ENCODE measurements around the gene NLGN3.

Gene NLGN3

DNA sequence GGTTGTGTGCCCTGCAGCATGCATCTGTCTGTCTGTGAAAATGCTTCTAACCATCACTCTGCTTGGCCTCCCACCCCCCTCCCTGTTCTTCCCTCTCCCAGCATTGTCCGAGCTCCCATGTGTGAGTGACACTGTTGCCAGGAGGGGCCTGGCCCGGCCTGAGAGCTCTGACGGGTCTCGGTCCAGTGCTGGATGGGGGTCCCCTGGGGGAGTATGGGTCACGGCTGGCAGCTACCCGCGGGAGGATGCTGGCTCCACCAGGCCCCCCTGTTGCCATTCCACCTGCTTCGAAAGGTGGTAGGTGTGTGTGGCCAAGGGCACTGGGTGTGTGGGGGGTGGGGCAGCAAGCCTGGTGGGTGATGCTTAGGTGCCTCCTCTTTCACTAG lies 3.6 kb downstream of the NLGN3 start:
- no peak overlapping the region for H3K27ac Mint-ChIP-seq
- H3K4me3 Mint-ChIP-seq = no peak overlapping the region
- ATAC-seq = no peak
- H3K9me3 Mint-ChIP-seq = no peaks in the 10 kb centered on the region
- H3K27me3 Mint-ChIP-seq = no peaks in the 10 kb centered on the region
- peaks cover 20% of the 10 kb centered on the region for H3K4me1 Mint-ChIP-seq
- DNase-seq = no peak

DNA sequence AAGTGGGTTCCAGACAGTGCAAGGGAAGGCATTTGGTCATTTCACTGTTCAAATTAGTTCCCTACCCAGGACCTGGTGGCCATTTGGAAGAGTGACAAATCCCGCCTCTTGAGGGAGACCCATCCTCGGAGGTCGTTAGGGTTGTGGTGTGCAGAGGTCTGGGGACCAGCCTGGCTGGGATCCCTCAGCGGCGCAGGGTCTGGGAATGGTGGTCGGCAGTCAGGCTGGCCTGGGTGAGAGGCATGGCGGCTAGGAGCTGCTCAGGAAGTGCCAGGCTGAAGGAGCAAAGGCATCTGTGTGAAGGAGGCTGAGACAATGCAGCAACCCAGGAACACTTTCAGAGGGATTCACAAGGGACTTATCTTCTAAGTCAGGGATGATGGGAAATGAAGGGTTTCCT lies 6.7 kb downstream of the NLGN3 start:
- H3K4me3 Mint-ChIP-seq = no peak overlapping the region
- peaks cover 4% of the 10 kb centered on the region for H3K4me1 Mint-ChIP-seq
- ATAC-seq (no peak), DNase-seq (no peak)
- no peaks in the 10 kb centered on the region for H3K9me3 Mint-ChIP-seq
- no peaks in the 10 kb centered on the region for H3K27me3 Mint-ChIP-seq
- H3K27ac Mint-ChIP-seq = no peak overlapping the region

DNA sequence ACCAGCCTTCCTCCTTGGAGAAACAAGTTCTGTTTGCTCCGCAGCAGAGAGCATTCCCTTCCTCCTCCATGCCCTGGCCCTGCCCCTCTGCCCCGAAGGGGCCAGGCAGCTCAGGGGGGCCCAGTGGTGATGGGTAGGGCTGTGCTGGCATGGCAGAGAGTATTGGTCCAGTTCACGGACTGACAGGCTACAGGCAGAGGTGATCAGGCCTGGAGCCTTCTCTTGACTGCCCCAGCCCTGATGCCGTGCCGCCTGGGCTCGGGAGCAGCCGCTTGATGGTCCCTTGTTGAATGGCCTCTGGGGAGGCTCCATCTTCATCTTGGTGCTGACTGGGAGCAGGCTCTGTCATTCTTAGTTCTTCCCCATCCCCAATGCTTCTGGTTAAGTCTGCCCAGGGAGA lies 9.6 kb downstream of the NLGN3 start:
- no peak overlapping the region for H3K27ac Mint-ChIP-seq
- no peaks in the 10 kb centered on the region for H3K27me3 Mint-ChIP-seq
- H3K9me3 Mint-ChIP-seq = no peaks in the 10 kb centered on the region
- DNase-seq (no peak), ATAC-seq (no peak)
- no peak overlapping the region for H3K4me3 Mint-ChIP-seq
- peaks cover 6% of the 10 kb centered on the region for H3K4me1 Mint-ChIP-seq

DNA sequence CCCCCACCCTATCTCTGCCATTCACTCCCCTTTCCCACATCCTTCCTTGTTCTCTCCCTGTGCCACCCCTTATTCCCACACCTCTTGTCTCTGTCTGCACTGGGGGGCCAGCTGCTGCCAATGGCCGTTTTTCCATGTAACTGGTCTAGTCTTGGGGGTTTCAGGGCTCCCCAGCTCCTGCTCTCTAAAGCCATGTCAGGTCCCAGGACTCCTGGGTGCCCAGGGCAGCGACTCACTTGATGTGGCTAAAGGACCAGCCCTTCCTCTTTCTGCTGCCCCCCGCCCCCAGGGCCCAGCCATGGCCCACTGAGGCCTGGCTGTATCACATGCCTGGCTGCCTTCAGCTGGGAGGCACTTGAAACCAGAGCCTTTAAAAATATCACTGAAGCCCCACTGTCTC lies 10.0 kb downstream of the NLGN3 start:
- Mint-ChIP-seq H3K4me1 (peaks cover 10% of the 10 kb centered on the region), H3K9me3 (no peaks in the 10 kb centered on the region), H3K27ac (peak overlapping the region; percentile 31 to 88), H3K27me3 (no peaks in the 10 kb centered on the region), H3K4me3 (no peak overlapping the region)
- DNase-seq = no peak
- ATAC-seq = no peak

DNA sequence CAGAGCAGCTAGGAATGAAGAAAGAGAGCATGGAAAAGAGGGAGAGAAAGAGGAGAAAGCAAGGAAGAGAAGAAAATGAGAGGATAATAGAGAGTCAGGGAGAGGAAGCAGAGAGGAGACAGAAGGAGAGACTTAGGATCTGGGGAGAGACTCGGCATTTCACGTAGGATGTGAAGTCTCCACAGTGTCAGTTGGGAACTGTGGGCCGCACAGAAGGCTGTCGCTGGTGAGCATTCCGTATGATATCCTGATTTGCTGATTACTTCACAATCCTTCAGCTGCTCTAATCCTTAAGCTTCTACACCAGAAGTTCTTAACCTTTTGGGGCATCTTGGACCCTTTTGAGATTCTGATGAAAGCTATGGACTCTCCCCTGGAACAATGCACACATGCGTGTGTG lies 14.0 kb downstream of the NLGN3 start:
- H3K9me3 Mint-ChIP-seq = no peaks in the 10 kb centered on the region
- no peak overlapping the region for H3K4me3 Mint-ChIP-seq
- ATAC-seq (no peak), DNase-seq (no peak)
- no peaks in the 10 kb centered on the region for H3K27me3 Mint-ChIP-seq
- H3K27ac Mint-ChIP-seq = no peak overlapping the region
- peaks cover 10% of the 10 kb centered on the region for H3K4me1 Mint-ChIP-seq

DNA sequence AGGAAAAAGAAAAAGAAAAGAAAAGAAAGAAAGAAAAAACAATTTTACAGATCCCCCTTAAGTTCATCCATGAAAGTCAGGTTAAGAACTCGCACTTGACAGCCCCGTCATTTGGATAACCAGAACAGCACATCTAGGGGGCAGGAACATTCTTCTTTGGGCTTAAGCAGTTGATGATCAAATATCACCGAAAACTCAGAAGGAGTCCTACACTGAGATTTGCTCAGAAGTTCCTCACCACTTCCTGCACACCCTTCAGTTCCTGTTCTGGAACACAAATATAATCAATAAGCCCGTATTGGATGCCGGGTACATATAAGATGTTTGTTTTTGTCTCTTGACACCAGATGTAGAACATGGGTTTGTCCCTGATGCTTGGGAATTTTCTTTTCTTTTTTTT lies 14.7 kb downstream of the NLGN3 start:
- no peaks in the 10 kb centered on the region for H3K9me3 Mint-ChIP-seq
- no peak for DNase-seq
- no peaks in the 10 kb centered on the region for H3K27me3 Mint-ChIP-seq
- H3K4me1 Mint-ChIP-seq = peaks cover 10% of the 10 kb centered on the region
- H3K27ac Mint-ChIP-seq = no peak overlapping the region
- no peak for ATAC-seq
- no peak overlapping the region for H3K4me3 Mint-ChIP-seq

DNA sequence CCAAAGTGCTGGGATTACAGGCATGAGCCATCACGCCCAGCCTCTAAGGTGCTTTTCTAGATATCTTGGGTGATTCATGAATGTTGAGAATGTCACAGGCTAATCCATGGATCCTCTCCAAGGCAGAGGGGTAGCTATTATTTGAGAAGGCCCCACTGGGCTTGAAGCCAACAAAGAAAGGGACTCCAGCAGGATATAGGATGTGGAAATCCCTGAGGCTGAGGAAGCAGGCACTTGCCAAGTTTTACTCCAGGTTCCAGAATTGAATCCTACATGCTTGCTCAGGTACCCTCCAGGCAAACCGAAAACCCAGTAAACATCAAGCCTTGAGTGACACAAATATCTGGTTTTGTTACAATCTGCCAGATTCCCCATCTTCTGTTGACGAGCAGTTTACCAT lies 15.8 kb downstream of the NLGN3 start:
- ATAC-seq = no peak
- H3K4me1 Mint-ChIP-seq = peaks cover 10% of the 10 kb centered on the region
- H3K9me3 Mint-ChIP-seq = no peaks in the 10 kb centered on the region
- DNase-seq = no peak
- H3K4me3 Mint-ChIP-seq = no peak overlapping the region
- no peaks in the 10 kb centered on the region for H3K27me3 Mint-ChIP-seq
- H3K27ac Mint-ChIP-seq = no peak overlapping the region

DNA sequence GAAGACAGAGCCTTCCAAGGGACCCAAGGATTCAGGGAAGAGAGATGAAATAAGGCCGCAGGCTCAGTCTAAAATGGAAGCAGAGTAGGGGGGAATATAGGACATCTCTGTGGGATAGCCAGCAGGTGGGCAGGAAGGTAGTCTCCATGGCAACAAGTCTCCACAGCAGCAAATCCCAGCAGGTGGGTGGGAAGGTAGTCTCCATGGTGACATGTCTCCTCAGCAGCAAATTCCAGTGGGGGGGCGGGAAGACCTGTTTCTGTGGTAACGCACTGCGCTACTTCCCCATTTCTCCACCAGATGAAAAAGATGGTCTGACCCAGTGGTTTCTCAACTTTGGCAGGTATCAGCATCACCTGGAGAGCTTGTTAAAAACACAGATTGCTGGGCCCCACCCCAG lies 18.3 kb downstream of the NLGN3 start:
- ATAC-seq (no peak), DNase-seq (no peak)
- Mint-ChIP-seq H3K27me3 (no peaks in the 10 kb centered on the region), H3K4me1 (peaks cover 10% of the 10 kb centered on the region), H3K9me3 (no peaks in the 10 kb centered on the region), H3K27ac (no peak overlapping the region), H3K4me3 (no peak overlapping the region)

DNA sequence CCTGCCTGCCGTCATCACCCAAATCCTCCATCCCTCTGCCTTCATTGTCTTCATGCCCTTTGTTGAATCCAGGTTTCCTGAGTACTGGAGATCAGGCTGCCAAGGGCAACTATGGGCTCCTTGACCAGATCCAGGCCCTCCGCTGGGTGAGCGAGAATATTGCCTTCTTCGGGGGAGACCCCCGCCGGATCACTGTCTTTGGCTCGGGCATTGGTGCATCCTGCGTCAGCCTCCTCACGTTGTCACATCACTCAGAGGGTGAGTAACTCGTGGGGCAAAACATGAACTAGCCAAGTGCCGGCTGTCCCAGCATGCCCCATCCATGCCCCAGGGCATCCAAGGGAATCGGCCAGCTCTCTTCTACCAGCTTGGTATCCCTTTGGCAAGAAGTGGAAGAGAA lies 19.4 kb downstream of the NLGN3 start:
- H3K27me3 Mint-ChIP-seq = no peaks in the 10 kb centered on the region
- no peak overlapping the region for H3K4me3 Mint-ChIP-seq
- no peak for ATAC-seq
- H3K9me3 Mint-ChIP-seq = no peaks in the 10 kb centered on the region
- H3K27ac Mint-ChIP-seq = no peak overlapping the region
- peaks cover 5% of the 10 kb centered on the region for H3K4me1 Mint-ChIP-seq
- no peak for DNase-seq

DNA sequence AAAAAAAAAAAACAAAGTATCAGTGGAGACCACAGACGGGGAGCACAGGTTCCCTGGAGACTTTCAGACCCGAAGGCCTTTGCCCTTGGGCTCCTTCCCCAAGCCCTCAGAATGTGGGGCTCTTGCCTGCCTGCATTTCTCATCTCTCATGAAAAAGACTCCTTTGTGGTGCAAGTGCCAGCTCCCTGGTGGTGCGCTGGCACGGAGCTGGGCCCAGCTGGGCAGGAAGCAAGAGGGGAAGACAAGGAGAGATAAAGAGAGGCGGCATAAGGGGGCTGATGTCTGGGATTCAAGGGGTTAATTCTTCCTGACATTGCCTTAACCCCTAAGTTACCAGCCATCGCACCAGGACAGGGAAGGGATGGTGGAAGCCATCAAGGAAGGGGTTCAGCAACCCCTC lies 21.8 kb downstream of the NLGN3 start:
- H3K27ac Mint-ChIP-seq = no peak overlapping the region
- H3K4me3 Mint-ChIP-seq = no peak overlapping the region
- H3K9me3 Mint-ChIP-seq = no peaks in the 10 kb centered on the region
- ATAC-seq (no peak), DNase-seq (no peak)
- no peaks in the 10 kb centered on the region for H3K27me3 Mint-ChIP-seq
- H3K4me1 Mint-ChIP-seq = peaks cover 4% of the 10 kb centered on the region

DNA sequence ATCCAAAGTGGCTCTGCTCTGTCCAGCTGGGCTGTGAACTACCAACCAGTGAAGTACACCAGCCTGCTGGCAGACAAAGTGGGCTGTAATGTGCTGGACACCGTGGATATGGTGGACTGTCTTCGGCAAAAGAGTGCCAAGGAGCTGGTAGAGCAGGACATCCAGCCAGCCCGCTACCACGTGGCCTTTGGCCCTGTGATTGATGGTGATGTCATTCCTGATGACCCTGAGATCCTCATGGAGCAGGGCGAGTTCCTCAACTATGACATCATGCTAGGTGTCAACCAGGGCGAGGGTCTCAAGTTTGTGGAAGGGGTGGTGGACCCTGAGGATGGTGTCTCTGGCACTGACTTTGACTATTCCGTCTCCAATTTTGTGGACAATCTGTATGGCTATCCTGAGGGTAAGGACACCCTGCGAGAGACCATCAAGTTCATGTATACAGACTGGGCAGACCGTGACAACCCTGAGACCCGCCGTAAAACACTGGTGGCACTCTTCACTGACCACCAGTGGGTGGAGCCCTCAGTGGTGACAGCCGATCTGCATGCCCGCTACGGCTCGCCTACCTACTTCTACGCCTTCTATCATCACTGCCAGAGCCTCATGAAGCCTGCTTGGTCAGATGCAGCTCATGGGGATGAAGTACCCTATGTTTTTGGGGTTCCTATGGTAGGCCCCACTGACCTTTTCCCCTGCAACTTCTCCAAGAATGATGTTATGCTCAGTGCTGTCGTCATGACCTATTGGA lies 22.6 kb downstream of the NLGN3 start:
- H3K27ac Mint-ChIP-seq = no peak overlapping the region
- ATAC-seq (no peak), DNase-seq (no peak)
- H3K27me3 Mint-ChIP-seq = no peaks in the 10 kb centered on the region
- H3K9me3 Mint-ChIP-seq = no peaks in the 10 kb centered on the region
- no peak overlapping the region for H3K4me3 Mint-ChIP-seq
- peaks cover 7% of the 10 kb centered on the region for H3K4me1 Mint-ChIP-seq

DNA sequence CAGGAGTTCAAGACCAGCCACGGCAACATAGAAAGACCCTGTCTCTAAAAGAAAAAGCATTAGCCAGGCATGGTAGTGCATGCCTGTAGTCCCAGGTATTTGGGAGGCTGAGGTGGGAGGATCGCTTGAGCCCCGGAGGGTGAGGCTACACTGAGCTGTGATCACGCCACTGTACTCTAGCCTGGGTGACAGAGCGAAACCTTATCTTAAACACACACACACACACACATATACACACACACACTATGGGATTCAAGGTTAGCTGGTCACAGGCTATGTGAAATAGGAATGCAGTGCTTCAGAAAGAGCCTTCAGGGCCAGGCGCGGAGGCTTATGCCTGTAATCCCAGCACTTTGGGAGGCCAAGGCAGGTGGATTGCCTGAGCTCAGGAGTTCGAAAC lies 23.5 kb downstream of the NLGN3 start:
- H3K4me3 Mint-ChIP-seq = no peak overlapping the region
- H3K9me3 Mint-ChIP-seq = no peaks in the 10 kb centered on the region
- H3K4me1 Mint-ChIP-seq = peaks cover 7% of the 10 kb centered on the region
- DNase-seq (no peak), ATAC-seq (no peak)
- H3K27ac Mint-ChIP-seq = peak overlapping the region in 1 of 2 donors; percentile 54
- no peaks in the 10 kb centered on the region for H3K27me3 Mint-ChIP-seq

DNA sequence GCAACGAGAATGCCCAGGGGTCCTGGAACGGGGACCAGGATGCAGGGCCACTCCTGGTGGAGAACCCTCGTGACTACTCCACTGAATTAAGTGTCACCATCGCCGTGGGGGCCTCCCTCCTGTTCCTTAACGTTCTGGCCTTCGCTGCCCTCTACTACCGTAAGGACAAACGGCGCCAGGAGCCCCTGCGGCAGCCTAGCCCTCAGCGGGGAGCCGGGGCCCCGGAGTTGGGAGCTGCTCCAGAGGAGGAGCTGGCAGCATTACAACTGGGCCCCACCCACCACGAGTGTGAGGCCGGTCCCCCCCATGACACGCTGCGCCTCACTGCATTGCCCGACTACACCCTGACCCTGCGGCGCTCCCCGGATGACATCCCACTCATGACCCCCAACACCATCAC lies 24.9 kb downstream of the NLGN3 start:
- no peaks in the 10 kb centered on the region for H3K27me3 Mint-ChIP-seq
- ATAC-seq (no peak), DNase-seq (no peak)
- no peaks in the 10 kb centered on the region for H3K9me3 Mint-ChIP-seq
- peaks cover 11% of the 10 kb centered on the region for H3K4me1 Mint-ChIP-seq
- H3K27ac Mint-ChIP-seq = no peak overlapping the region
- no peak overlapping the region for H3K4me3 Mint-ChIP-seq

DNA sequence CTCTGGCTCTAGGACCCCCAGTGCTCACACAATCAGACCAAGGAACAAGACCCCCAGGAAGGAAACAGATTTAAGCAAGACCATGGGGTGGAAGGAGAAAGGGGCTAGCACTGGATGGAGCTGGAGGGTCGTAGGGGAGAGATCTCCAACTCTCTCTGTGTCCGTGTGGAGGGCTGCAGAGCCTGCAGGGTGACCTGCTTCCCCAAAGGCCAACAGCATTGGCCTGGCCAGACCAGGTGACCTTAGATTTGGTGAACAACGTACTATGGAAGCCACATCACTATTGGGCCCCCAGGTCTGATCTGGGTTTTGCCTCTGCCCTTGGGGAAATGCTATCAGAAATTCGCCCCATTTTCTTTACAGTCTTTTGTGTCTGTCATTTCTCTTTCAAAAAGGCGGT lies 26.0 kb downstream of the NLGN3 start:
- no peaks in the 10 kb centered on the region for H3K9me3 Mint-ChIP-seq
- H3K4me1 Mint-ChIP-seq = peaks cover 14% of the 10 kb centered on the region
- no peaks in the 10 kb centered on the region for H3K27me3 Mint-ChIP-seq
- ATAC-seq = no peak
- H3K27ac Mint-ChIP-seq = no peak overlapping the region
- no peak overlapping the region for H3K4me3 Mint-ChIP-seq
- no peak for DNase-seq

DNA sequence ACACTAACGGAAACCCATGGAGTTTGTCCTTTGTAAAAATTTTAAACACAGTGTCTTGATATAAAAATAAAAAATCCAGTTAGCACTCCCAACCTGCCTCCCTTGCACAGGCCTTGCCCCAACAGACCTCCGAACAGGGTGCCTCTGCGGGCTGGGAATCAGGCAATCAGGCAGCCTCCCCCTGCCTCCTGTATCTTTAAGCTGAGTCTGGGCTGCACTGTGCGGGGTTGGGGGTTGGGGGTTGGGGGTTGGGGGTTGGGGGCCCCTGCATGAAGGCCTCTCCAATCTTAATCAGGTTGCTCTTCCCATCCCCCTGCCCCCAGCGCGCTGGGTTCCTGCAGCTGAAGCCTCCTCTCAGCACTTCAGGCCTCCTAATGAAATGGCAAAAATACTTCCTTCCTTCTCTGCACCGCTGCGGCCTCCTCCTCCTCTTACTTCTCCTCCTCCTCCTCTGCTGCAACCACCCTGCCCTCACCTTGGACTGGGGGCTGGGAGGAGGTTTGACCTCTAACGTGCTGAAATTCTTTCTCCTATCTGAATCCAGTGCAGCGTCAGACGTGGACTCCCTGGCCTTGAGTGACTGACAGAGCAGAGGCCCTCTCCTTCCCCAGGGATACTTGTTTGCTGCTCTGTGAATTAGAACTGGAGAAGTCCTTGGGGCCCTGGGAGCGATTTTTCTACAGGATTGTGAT lies 26.6 kb downstream of the NLGN3 start:
- Mint-ChIP-seq H3K27me3 (no peaks in the 10 kb centered on the region), H3K4me3 (no peak overlapping the region), H3K9me3 (no peaks in the 10 kb centered on the region), H3K4me1 (peaks cover 14% of the 10 kb centered on the region), H3K27ac (peak overlapping the region in 1 of 2 donors; percentile 77)
- no peak for DNase-seq
- ATAC-seq = no peak

DNA sequence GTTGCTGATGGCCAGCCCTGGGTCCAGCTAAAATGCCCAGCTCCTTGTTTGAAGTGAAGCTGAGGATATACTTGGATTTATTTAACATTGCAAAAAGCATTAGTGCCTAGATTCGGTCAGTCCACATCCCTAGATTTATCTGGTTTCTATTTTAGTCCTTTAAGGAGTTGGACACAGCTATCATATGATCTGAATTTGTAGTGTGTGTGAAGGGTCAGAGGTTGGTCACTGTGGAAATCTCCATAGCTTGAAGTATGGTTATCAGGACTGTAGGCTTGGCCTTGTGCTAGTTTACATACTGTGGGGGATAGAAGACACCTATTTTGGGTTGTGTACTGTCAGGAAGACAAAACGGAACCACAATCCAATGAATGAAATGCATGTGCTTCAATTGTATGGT lies 28.8 kb downstream of the NLGN3 start:
- Mint-ChIP-seq H3K27ac (no peak overlapping the region), H3K27me3 (no peaks in the 10 kb centered on the region), H3K4me3 (no peak overlapping the region), H3K9me3 (no peaks in the 10 kb centered on the region), H3K4me1 (peaks cover 14% of the 10 kb centered on the region)
- ATAC-seq (no peak), DNase-seq (no peak)

DNA sequence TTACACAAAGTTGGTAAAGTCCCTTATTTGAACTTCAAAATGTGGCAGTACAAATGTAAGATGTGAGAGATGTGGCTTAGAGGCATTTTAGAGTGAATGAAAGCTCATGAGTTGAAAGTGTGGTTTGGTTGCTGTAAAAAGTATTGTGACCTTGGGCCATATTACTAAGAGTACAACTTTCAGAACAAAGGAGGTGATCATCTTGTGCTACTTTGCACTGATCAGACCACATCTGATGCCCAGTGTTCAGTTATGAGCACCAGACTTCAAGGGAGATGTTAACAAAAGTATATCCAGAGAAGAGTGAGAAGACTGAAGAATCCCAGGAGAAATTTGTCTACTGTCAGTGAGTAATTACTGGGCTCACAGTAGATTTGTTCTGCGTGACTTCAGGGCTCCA lies 30.2 kb downstream of the NLGN3 start:
- H3K9me3 Mint-ChIP-seq = no peaks in the 10 kb centered on the region
- H3K27me3 Mint-ChIP-seq = no peaks in the 10 kb centered on the region
- H3K4me3 Mint-ChIP-seq = no peak overlapping the region
- DNase-seq (no peak), ATAC-seq (peak; percentile 52)
- no peak overlapping the region for H3K27ac Mint-ChIP-seq
- peaks cover 14% of the 10 kb centered on the region for H3K4me1 Mint-ChIP-seq

All from stimulated activated naive CD8-positive, alpha-beta T cell treated with anti-CD3 and anti-CD28 coated beads, Interleukin-15, amount 100 ng/mL, for 72 hours (primary cell).